ENCODE measurements around the gene EEF1E1.

The EEF1E1 gene

DNA sequence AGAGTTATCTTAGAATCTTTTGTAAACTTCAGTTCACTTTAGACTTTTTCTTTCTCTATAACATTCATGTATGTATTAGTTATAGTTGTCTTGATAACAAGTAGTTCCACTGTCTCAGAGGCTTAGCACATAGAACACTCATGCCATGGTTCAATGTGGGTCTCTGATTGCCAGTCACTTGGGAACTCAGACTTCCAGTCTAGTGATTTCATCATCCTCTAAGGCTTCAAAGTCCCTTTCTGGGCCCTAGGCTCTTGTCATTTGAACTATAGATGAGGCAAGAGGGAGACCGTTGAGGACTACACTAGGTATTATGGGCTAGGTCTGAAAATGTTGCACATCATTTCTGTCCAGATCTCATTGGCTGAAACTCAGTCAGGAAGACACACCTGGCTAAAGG lies 8.4 kb upstream of the EEF1E1 start:
- TF ChIP-seq SUZ12 (IDR thresholded peaks at IDR 0.05), result no peak
- no peak for TF ChIP-seq BHLHE40 (IDR thresholded peaks at IDR 0.05; ENCODE audit: borderline replicate concordance)
- TF ChIP-seq ARNT (IDR thresholded peaks at IDR 0.05), result no peak
- no peak for TF ChIP-seq SP1 (IDR thresholded peaks at IDR 0.05)
- no peak for TF ChIP-seq LEF1 (IDR thresholded peaks at IDR 0.05; ENCODE audit: borderline replicate concordance)
- TF ChIP-seq FOXM1 (IDR thresholded peaks at IDR 0.05; ENCODE audit: borderline replicate concordance), result no peak
- TF ChIP-seq NFRKB (IDR thresholded peaks at IDR 0.05), result no peak
- TF ChIP-seq CTBP1 (IDR thresholded peaks at IDR 0.05; ENCODE audit: borderline replicate concordance), result no peak
- TF ChIP-seq ELF4 (IDR thresholded peaks at IDR 0.05), result no peak
- TF ChIP-seq HDGF (IDR thresholded peaks at IDR 0.05; ENCODE audit: borderline replicate concordance), result no peak
- TF ChIP-seq, protein P1, sequence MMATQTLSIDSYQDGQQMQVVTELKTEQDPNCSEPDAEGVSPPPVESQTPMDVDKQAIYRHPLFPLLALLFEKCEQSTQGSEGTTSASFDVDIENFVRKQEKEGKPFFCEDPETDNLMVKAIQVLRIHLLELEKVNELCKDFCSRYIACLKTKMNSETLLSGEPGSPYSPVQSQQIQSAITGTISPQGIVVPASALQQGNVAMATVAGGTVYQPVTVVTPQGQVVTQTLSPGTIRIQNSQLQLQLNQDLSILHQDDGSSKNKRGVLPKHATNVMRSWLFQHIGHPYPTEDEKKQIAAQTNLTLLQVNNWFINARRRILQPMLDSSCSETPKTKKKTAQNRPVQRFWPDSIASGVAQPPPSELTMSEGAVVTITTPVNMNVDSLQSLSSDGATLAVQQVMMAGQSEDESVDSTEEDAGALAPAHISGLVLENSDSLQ (IDR thresholded peaks at IDR 0.05), result no peak
- no peak for TF ChIP-seq FOXA1 (IDR thresholded peaks at IDR 0.05)
- ChIA-PET POLR2A (interaction anchor here (0.8 kb wide), 1 partner anchor 8 kb away, joined by 4 read pairs; the partner anchor contains the start of gene EEF1E1), CTCF (no interaction called here)
- no peak for DNase-seq (ENCODE audit: extremely low spot score)

DNA sequence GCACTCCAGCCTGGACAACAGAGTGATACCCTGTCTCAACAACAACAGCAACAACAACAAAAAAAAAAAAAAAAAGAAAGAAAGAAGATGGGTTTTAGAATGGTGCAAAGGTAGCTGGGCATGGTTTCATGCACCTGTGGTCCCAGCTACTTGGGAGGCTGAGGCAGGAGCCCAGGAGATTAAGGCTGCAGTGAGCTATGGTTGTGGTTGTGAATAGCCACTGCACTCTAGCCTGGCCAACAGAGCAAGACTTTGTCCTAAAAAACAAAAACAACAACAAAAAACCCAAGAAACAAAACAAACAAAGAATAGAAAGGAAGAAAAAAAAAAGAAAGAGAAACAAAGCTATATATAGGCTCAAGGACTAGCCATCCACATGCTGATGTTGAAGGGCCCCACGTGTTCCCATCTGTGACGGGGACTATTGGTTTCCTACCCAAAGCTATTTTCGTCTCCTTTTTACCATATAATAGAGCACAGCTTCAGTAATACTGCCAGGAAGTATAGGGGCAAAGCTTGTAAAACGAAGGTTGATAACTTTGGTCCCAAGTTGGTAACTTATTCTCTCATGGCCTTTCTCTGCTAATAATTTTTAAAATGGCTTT lies 7.9 kb upstream of the EEF1E1 start:
- CTCF ChIA-PET, result interaction anchor here (0.8 kb wide), 1 partner anchor 109 kb away, joined by 3 read pairs; no protein-coding TSS in a partner anchor
- DNase-seq (ENCODE audit: extremely low spot score), result no peak
- POLR2A ChIA-PET, result interaction anchor here (0.8 kb wide), 1 partner anchor 8 kb away, joined by 4 read pairs; the partner anchor contains the start of gene EEF1E1
- TF ChIP-seq LEF1 (IDR thresholded peaks at IDR 0.05; ENCODE audit: borderline replicate concordance) (no peak), TARDBP (IDR thresholded peaks at IDR 0.05) (no peak), SUZ12 (IDR thresholded peaks at IDR 0.05) (no peak), FOXM1 (IDR thresholded peaks at IDR 0.05; ENCODE audit: borderline replicate concordance) (no peak), BHLHE40 (IDR thresholded peaks at IDR 0.05; ENCODE audit: borderline replicate concordance) (no peak), ZNF384 (IDR thresholded peaks at IDR 0.05) (no peak), FOXK2 (IDR thresholded peaks at IDR 0.05) (no peak), NFRKB (IDR thresholded peaks at IDR 0.05) (no peak), ARNT (IDR thresholded peaks at IDR 0.05) (no peak)

DNA sequence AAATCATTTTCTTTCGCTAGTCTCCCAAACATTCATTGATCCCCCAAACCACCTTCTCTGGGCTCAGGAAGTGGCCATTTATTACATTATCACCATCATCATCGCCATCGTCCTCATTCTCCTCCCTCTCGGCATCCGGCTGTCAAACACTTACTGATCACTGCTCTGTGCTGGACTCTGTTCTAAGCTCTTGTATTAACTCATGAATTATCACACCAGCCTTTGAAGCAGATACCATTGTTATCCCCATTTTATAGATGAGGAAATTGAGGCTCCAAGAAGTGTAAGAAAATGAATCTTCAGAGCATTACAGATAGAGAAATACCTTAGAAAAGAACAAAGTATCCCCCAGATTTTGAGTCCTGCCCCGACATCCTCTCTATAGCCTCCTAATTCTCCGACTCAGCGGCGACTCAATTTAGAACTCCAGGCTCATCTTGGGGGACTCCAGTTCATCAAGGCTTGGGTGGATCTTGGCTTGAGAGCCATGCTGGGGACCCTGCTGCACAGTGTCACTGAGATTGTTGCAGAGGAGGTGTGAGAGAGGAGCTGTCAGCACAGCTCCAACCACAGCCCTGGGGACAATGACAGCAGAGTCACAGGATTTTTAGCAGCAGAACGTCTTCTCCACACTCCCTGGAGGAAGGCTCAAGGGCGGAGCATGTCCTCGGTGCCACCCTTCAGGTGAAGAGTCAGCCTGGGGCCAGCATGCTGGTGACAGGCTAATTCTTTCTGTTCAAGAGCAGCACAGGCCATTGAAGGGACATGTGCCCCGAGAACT lies 6.6 kb upstream of the EEF1E1 start:
- no peak for DNase-seq (ENCODE audit: extremely low spot score)
- TF ChIP-seq FOXM1 (IDR thresholded peaks at IDR 0.05; ENCODE audit: borderline replicate concordance), result no peak
- no peak for TF ChIP-seq CTBP1 (IDR thresholded peaks at IDR 0.05; ENCODE audit: borderline replicate concordance)
- no peak for TF ChIP-seq HDGF (IDR thresholded peaks at IDR 0.05; ENCODE audit: borderline replicate concordance)
- TF ChIP-seq TARDBP (IDR thresholded peaks at IDR 0.05), result no peak
- CTCF ChIA-PET, result no interaction called here
- POLR2A ChIA-PET, result no interaction called here

DNA sequence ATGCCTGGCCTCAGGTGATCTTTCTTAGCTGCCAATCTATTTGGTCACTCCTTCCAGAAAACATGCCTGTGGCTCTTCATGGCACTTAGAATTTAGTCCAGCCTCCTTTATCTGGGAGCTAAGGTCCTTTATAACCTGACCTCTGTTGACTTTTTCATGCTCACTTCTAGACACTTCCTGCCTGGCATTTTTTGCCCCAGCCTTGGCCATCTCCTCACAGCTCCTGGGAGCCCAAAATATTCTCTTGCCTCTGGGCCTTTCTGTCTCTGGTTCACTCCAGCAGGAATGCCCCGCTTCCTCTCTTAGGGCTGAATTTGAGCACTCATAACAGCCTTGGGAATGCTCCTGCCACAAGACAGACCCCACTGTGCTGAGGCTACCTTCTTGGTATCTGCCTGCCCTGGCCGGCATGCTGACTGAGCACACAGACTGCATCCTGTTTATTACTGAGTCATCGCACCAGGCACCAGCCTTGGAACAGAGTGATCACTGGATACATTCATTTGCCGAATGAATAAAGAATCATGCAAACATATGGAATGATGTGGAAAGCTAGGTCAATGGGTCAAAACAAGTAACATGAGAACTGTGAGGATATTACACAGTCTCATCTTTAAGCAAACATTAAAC lies 5.8 kb upstream of the EEF1E1 start:
- TF ChIP-seq ELF4 (IDR thresholded peaks at IDR 0.05) (no peak), TARDBP (IDR thresholded peaks at IDR 0.05) (no peak), SUZ12 (IDR thresholded peaks at IDR 0.05) (no peak), FOXA1 (IDR thresholded peaks at IDR 0.05) (no peak), HDGF (IDR thresholded peaks at IDR 0.05; ENCODE audit: borderline replicate concordance) (no peak), SP1 (IDR thresholded peaks at IDR 0.05) (no peak), L3MBTL2 (conservative IDR thresholded peaks at IDR 0.05) (no peak), NFRKB (IDR thresholded peaks at IDR 0.05) (no peak), CTBP1 (IDR thresholded peaks at IDR 0.05; ENCODE audit: borderline replicate concordance) (no peak), FOXK2 (IDR thresholded peaks at IDR 0.05) (no peak), BHLHE40 (IDR thresholded peaks at IDR 0.05; ENCODE audit: borderline replicate concordance) (no peak), ZNF384 (IDR thresholded peaks at IDR 0.05) (no peak)
- TF ChIP-seq, protein P1 (IDR thresholded peaks at IDR 0.05), result no peak
- DNase-seq (ENCODE audit: extremely low spot score), result no peak
- POLR2A ChIA-PET, result no interaction called here
- CTCF ChIA-PET, result no interaction called here

DNA sequence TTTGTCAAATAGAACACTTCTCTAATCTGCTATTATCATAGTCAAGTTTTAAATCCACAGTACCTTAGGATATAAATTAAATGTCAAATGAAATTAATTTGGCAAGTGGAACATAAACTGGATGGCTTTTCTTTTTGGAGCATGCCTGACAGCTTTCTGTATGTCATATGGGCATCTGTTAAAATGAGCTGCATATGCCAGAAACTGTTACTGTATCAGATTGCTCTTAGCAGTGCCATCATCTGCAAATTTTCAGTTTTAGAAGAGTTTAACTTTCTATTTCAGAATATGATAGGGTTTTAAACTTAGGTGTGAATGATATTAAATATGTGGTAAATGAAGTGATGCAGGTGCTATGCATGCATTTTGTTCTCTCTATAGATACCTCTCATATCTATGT lies 3.4 kb upstream of the EEF1E1 start:
- no peak for TF ChIP-seq BHLHE40 (IDR thresholded peaks at IDR 0.05; ENCODE audit: borderline replicate concordance)
- TF ChIP-seq FOXK2 (IDR thresholded peaks at IDR 0.05), result no peak
- no peak for TF ChIP-seq NFRKB (IDR thresholded peaks at IDR 0.05)
- TF ChIP-seq FOXA1 (IDR thresholded peaks at IDR 0.05), result no peak
- TF ChIP-seq, protein P1 (IDR thresholded peaks at IDR 0.05), result no peak
- no peak for TF ChIP-seq HDGF (IDR thresholded peaks at IDR 0.05; ENCODE audit: borderline replicate concordance)
- TF ChIP-seq SP1 (IDR thresholded peaks at IDR 0.05), result no peak
- TF ChIP-seq SUZ12 (IDR thresholded peaks at IDR 0.05), result no peak
- TF ChIP-seq ARNT (IDR thresholded peaks at IDR 0.05), result no peak
- TF ChIP-seq FOXM1 (IDR thresholded peaks at IDR 0.05; ENCODE audit: borderline replicate concordance), result no peak
- no peak for TF ChIP-seq LEF1 (IDR thresholded peaks at IDR 0.05; ENCODE audit: borderline replicate concordance)
- no peak for TF ChIP-seq CTBP1 (IDR thresholded peaks at IDR 0.05; ENCODE audit: borderline replicate concordance)
- ChIA-PET POLR2A (no interaction called here), CTCF (no interaction called here)
- no peak for DNase-seq (ENCODE audit: extremely low spot score)

DNA sequence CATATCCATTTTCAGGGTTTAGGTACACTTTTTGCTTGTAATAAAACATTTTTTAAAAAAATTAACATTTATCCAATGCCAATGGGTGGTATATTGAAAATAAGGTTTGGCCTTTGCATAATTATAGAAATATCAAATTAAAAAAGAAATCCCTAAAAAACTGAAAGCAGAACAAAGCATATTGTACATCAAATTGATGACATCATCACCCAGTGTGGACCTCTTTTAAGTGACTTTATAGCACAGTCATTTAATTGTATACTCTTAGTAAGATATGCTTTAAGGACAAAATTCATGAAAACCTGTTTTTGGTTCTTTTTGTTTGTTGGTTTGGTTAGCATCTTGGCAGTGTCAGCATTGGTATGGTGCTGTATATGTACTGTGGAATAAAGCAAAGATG lies 1.4 kb upstream of the EEF1E1 start:
- POLR2A ChIA-PET, result no interaction called here
- no peak for TF ChIP-seq ELF4 (IDR thresholded peaks at IDR 0.05)
- TF ChIP-seq FOXA1 (IDR thresholded peaks at IDR 0.05), result no peak
- no peak for TF ChIP-seq BHLHE40 (IDR thresholded peaks at IDR 0.05; ENCODE audit: borderline replicate concordance)
- TF ChIP-seq FOXM1 (IDR thresholded peaks at IDR 0.05; ENCODE audit: borderline replicate concordance), result no peak
- no peak for TF ChIP-seq FOXK2 (IDR thresholded peaks at IDR 0.05)
- no peak for TF ChIP-seq ZNF384 (IDR thresholded peaks at IDR 0.05)
- CTCF ChIA-PET, result no interaction called here

More for the DNA sequence above, 1.4 kb upstream of the EEF1E1 start:
- no peak for DNase-seq (ENCODE audit: extremely low spot score)
